ENCODE results near the gene REEP5.
A peak's percentile ranks its signal among the peaks of the same experiment; 100 is the strongest.

The REEP5 gene

GRCh38 chr5:112849912-112850311 is 72.1 kb downstream of the REEP5 start:
- Mint-ChIP-seq H3K4me1 (peaks cover 17% of the 10 kb centered on the region), H3K27ac (no peak overlapping the region), H3K27me3 (ENCODE audit: low read depth, poor library complexity) (peaks cover 22% of the 10 kb centered on the region), H3K36me3 (ENCODE audit: low read depth) (no peaks in the 10 kb centered on the region), H3K9me3 (peaks cover 5% of the 10 kb centered on the region), H3K4me3 (no peak overlapping the region)
- DNase-seq, result no peak
- no peak for TF ChIP-seq CTCF (IDR thresholded peaks at IDR 0.05)

- H3K4me1 Mint-ChIP-seq, result peaks cover 17% of the 10 kb centered on the region
- peak overlapping the region; percentile 46 for H3K27ac Mint-ChIP-seq
- H3K36me3 Mint-ChIP-seq (ENCODE audit: low read depth), result peaks cover 8% of the 10 kb centered on the region
- peak; percentile 11 for DNase-seq
- no peak overlapping the region for H3K4me3 Mint-ChIP-seq
- TF ChIP-seq CTCF (IDR thresholded peaks at IDR 0.05), result peak; percentile 56
- H3K27me3 Mint-ChIP-seq (ENCODE audit: low read depth, poor library complexity), result peaks cover 9% of the 10 kb centered on the region
- no peaks in the 10 kb centered on the region for H3K9me3 Mint-ChIP-seq
Measured at GRCh38 chr5:112848116-112848811, 73.8 kb downstream of the REEP5 start.

- no peak for TF ChIP-seq CTCF (IDR thresholded peaks at IDR 0.05)
- no peak overlapping the region for H3K4me3 Mint-ChIP-seq
- no peak for DNase-seq
Measured at GRCh38 chr5:112847306-112847705, 74.7 kb downstream of the REEP5 start.

GRCh38 chr5:112846556-112846955 is 75.5 kb downstream of the REEP5 start:
- H3K4me1 Mint-ChIP-seq, result peaks cover 17% of the 10 kb centered on the region
- TF ChIP-seq CTCF (IDR thresholded peaks at IDR 0.05), result no peak
- no peak for DNase-seq
- H3K4me3 Mint-ChIP-seq, result no peak overlapping the region
- H3K27me3 Mint-ChIP-seq (ENCODE audit: low read depth, poor library complexity), result peaks cover under 1% of the 10 kb centered on the region
- H3K36me3 Mint-ChIP-seq (ENCODE audit: low read depth), result peaks cover 26% of the 10 kb centered on the region
- H3K9me3 Mint-ChIP-seq, result peaks cover 16% of the 10 kb centered on the region
- peak overlapping the region; percentile 2 for H3K27ac Mint-ChIP-seq

More at GRCh38 chr5:112847306-112847705, 74.7 kb downstream of the REEP5 start:
- peaks cover 5% of the 10 kb centered on the region for H3K27me3 Mint-ChIP-seq (ENCODE audit: low read depth, poor library complexity)
- H3K9me3 Mint-ChIP-seq, result peaks cover 8% of the 10 kb centered on the region
- peaks cover 18% of the 10 kb centered on the region for H3K36me3 Mint-ChIP-seq (ENCODE audit: low read depth)
- H3K27ac Mint-ChIP-seq, result no peak overlapping the region
- peaks cover 17% of the 10 kb centered on the region for H3K4me1 Mint-ChIP-seq

- H3K27ac Mint-ChIP-seq, result no peak overlapping the region
- no peak for TF ChIP-seq CTCF (IDR thresholded peaks at IDR 0.05)
- peaks cover 46% of the 10 kb centered on the region for H3K36me3 Mint-ChIP-seq (ENCODE audit: low read depth)
- H3K27me3 Mint-ChIP-seq (ENCODE audit: low read depth, poor library complexity), result no peaks in the 10 kb centered on the region
- DNase-seq, result no peak
- peaks cover 17% of the 10 kb centered on the region for H3K4me1 Mint-ChIP-seq
- H3K4me3 Mint-ChIP-seq, result no peak overlapping the region
- peaks cover 36% of the 10 kb centered on the region for H3K9me3 Mint-ChIP-seq
Measured at GRCh38 chr5:112844489-112844888, 77.5 kb downstream of the REEP5 start.

GRCh38 chr5:112833971-112834370 is 88.1 kb downstream of the REEP5 start:
- Mint-ChIP-seq H3K4me1 (no peaks in the 10 kb centered on the region), H3K4me3 (no peak overlapping the region), H3K27ac (no peak overlapping the region), H3K27me3 (ENCODE audit: low read depth, poor library complexity) (peaks cover 3% of the 10 kb centered on the region), H3K36me3 (ENCODE audit: low read depth) (peaks cover 78% of the 10 kb centered on the region), H3K9me3 (peaks cover 3% of the 10 kb centered on the region)
- TF ChIP-seq CTCF (IDR thresholded peaks at IDR 0.05), result no peak
- no peak for DNase-seq
